ENCODE data around the gene RPSA. TPM values are rescaled to one million over a fixed set of nuclear protein-coding genes. Genes with fewer than 3 reads are reported as not detected.

RPSA gene
- total and polyA plus RNA-seq, 9 of the 15 experiments (the other 6 are each of a cell fraction or from before 2014, with no cell fraction given) = 2,290 to 4,272 (median 2,730) TPM

DNA sequence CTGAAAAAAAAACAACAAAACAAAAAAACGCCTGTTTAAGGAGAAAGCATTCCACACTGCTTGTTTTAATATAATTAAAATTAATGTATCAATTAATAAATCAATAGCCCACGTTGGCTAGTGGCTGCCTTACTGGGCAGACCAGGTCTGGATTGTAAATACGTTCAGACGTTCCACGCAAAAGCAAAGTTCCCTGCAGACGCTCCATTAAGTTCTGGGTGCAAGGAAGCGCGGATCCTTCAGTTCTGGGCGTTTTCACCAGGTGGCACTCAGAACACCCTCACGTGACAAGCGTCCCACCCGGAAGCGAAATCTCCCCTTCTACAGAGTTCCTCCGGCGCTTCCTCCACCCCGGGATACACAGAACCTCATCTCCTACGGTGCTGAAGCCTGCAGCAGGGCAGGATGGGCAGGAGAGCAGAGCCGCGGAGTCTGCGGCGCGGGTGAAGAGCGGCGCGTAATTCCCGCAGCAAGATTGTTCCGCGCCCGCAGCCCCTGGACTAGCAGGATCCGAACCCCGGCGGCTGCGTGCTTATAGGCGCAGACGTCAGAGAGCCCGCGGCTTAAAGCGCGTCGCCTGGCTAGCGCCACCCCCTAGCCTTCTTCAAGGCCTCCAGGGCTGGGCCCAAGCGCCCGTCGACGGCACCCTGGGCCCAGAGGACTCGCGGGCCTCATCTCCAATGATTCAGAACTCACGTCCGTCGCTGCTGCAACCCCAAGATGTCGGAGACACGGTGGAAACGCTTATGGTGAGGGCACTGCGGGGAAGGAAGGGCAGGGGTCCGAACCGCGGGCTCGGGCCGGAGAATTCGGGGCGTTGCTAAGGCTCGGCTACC lies 23.3 kb upstream of the RPSA start, which contains the start of gene SLC25A38 (continued):
- TF ChIP-seq, protein P1, sequence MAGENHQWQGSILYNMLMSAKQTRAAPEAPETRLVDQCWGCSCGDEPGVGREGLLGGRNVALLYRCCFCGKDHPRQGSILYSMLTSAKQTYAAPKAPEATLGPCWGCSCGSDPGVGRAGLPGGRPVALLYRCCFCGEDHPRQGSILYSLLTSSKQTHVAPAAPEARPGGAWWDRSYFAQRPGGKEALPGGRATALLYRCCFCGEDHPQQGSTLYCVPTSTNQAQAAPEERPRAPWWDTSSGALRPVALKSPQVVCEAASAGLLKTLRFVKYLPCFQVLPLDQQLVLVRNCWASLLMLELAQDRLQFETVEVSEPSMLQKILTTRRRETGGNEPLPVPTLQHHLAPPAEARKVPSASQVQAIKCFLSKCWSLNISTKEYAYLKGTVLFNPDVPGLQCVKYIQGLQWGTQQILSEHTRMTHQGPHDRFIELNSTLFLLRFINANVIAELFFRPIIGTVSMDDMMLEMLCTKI (IDR thresholded peaks at IDR 0.05; ENCODE audit: partially characterized antibody) = no peak
- TF ChIP-seq ZNF436 (CRISPR knock-in tag; IDR thresholded peaks at IDR 0.05) (no peak), ZNF174 (CRISPR knock-in tag; IDR thresholded peaks at IDR 0.05) (no peak), XRCC5 (IDR thresholded peaks at IDR 0.05; ENCODE audit: low read depth, low read length) (0 out of 2 replicates have a peak, but pooled peaks have one; percentile 54), CCAR2 (IDR thresholded peaks at IDR 0.05; ENCODE audit: low read depth, low read length) (no peak), HIVEP1 (CRISPR knock-in tag; IDR thresholded peaks at IDR 0.05) (no peak), TBL1XR1 (IDR thresholded peaks at IDR 0.05; ENCODE audit: low read length in 2 of 2) (peak; percentile 53 to 60; a peak in 2 of 4 replicates), THRAP3 (IDR thresholded peaks at IDR 0.05; ENCODE audit: borderline replicate concordance) (no peak), TAF7 (tag; IDR thresholded peaks at IDR 0.05) (no peak; the same call in none of the 2 replicates), EHMT2 (IDR thresholded peaks at IDR 0.05) (no peak), HDAC6 (IDR thresholded peaks at IDR 0.05; ENCODE audit: low read depth, low read length) (no peak), U2AF1 (optimal IDR thresholded peaks at IDR 0.05; ENCODE audit: low read depth, low read length) (no peak), BHLHE40 (IDR thresholded peaks at IDR 0.05; ENCODE audit: low read length) (peak; percentile 99), GATAD2B (IDR thresholded peaks at IDR 0.05; ENCODE audit: borderline replicate concordance) (no peak), ZNF165 (CRISPR knock-in tag; IDR thresholded peaks at IDR 0.05; ENCODE audit: borderline replicate concordance) (no peak), HSF4 (CRISPR knock-in tag; IDR thresholded peaks at IDR 0.05; ENCODE audit: borderline replicate concordance) (no peak), MTA2 (IDR thresholded peaks at IDR 0.05; ENCODE audit: low read depth) (no peak), MTA3 (IDR thresholded peaks at IDR 0.05; ENCODE audit: borderline replicate concordance) (peak; percentile 81; the same call in 1 of the 2 replicates), TEAD4 (IDR thresholded peaks at IDR 0.05; ENCODE audit: low read length) (0 out of 2 replicates have a peak, but pooled peaks have one; percentile 21), TEAD4 (CRISPR knock-in tag; IDR thresholded peaks at IDR 0.05; ENCODE audit: borderline replicate concordance) (peak; percentile 15; the same call in 1 of the 2 replicates), TRIM28 (IDR thresholded peaks at IDR 0.05) (no peak), ZBED1 (IDR thresholded peaks at IDR 0.05) (no peak)
- TF ChIP-seq, protein P2, sequence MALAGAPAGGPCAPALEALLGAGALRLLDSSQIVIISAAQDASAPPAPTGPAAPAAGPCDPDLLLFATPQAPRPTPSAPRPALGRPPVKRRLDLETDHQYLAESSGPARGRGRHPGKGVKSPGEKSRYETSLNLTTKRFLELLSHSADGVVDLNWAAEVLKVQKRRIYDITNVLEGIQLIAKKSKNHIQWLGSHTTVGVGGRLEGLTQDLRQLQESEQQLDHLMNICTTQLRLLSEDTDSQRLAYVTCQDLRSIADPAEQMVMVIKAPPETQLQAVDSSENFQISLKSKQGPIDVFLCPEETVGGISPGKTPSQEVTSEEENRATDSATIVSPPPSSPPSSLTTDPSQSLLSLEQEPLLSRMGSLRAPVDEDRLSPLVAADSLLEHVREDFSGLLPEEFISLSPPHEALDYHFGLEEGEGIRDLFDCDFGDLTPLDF (CRISPR knock-in tag; IDR thresholded peaks at IDR 0.05) = peak; percentile 82
- TF ChIP-seq, protein P3, sequence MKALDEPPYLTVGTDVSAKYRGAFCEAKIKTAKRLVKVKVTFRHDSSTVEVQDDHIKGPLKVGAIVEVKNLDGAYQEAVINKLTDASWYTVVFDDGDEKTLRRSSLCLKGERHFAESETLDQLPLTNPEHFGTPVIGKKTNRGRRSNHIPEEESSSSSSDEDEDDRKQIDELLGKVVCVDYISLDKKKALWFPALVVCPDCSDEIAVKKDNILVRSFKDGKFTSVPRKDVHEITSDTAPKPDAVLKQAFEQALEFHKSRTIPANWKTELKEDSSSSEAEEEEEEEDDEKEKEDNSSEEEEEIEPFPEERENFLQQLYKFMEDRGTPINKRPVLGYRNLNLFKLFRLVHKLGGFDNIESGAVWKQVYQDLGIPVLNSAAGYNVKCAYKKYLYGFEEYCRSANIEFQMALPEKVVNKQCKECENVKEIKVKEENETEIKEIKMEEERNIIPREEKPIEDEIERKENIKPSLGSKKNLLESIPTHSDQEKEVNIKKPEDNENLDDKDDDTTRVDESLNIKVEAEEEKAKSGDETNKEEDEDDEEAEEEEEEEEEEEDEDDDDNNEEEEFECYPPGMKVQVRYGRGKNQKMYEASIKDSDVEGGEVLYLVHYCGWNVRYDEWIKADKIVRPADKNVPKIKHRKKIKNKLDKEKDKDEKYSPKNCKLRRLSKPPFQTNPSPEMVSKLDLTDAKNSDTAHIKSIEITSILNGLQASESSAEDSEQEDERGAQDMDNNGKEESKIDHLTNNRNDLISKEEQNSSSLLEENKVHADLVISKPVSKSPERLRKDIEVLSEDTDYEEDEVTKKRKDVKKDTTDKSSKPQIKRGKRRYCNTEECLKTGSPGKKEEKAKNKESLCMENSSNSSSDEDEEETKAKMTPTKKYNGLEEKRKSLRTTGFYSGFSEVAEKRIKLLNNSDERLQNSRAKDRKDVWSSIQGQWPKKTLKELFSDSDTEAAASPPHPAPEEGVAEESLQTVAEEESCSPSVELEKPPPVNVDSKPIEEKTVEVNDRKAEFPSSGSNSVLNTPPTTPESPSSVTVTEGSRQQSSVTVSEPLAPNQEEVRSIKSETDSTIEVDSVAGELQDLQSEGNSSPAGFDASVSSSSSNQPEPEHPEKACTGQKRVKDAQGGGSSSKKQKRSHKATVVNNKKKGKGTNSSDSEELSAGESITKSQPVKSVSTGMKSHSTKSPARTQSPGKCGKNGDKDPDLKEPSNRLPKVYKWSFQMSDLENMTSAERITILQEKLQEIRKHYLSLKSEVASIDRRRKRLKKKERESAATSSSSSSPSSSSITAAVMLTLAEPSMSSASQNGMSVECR (CRISPR knock-in tag; IDR thresholded peaks at IDR 0.05) = peak; percentile 76
